NCI-H748 treated with DMSO at 0.1 percent for 48 hours (cell line): Measurements from ENCODE around the gene DUSP8.
"Not testable (repeated sequence)": the region's sequence is repeated elsewhere in the genome, so short reads cannot be mapped to it uniquely, and the experiment has no call there.

Source experiments
- DNase-seq: peaks from one replicate; lab custom pipeline; 2025; lab: John Stamatoyannopoulos, UW

DUSP8 gene

DNA sequence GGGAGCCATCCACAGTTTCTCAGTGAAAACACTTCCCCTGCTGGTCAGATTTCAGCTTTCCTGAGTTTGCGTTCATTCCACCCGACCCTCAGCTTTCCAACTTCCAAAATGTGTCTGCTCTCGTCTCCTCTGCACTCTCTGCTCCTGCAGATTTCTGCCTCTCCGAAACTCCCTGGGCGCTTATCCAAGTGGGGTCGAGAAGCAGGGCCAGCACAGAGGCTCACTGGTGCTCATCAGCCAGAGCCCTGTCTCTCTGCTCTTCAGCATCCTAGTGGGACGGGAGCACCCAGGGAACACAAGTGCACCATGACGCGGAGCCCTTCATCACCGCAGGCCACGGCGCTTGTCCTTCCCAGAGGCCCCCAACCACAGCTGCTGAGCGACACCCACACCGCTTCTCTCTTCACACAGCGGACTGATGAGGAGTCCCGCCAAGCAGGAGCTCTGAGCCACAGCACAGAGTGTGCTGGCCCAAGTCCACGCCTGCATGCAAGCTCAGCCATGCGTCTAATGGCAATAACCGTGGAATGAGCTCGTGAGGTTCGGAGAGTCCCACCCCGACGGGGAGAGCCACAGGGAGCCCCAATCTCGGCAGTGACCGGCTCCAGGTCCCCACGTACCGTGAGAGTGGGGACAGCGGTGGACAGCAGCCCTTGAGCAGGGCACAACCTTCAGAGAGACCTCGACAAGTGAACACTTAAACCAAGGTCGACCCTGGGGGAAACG is 57.6 kb downstream of the DUSP8 start:
- no peak for DNase-seq

DNA sequence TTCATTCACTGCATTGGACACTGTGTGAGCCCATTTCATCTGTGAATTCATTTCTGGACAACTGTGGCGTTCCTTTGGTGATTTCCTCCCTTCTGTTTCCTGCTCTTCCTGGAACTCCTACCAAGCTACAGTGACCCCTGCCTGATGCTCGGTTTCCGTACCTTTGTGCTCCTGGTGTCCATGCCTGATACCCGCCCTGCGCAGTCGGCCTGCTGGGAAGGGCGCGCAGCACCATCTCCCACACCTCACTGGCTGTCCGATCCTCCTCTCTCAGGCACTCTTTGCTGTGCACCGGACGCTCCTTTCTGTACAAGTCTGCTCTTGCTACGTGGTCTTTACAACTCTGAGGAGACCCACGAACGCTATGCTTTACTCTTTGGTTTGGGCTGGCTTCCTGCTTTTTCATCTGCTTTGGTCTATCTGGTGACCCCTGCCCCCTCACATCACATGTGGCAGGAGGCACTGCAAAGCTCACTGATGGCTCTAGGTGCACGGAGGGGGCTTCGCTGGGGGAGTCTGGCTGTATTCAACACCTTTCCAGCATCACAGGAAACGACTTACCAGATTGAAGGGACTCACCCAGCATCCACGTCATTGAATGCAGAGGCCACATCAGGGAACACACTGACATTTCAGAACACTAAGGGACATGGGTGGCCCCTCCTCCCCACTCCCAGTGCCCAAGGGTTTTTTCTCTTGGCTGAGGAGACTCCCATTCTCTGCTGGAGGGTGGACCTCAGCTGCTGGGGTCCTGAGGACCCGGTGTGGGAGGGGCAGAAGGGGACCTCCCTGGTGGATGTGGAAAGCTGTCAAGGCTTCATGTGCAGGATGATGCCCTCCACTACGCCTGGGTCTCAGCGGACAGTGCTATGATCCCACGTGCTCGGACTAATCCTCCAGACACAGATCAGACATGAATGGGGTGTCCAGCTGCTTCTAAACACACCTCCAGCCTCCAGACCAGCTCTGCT is 58.5 kb downstream of the DUSP8 start:
- DNase-seq, result no peak

DNA sequence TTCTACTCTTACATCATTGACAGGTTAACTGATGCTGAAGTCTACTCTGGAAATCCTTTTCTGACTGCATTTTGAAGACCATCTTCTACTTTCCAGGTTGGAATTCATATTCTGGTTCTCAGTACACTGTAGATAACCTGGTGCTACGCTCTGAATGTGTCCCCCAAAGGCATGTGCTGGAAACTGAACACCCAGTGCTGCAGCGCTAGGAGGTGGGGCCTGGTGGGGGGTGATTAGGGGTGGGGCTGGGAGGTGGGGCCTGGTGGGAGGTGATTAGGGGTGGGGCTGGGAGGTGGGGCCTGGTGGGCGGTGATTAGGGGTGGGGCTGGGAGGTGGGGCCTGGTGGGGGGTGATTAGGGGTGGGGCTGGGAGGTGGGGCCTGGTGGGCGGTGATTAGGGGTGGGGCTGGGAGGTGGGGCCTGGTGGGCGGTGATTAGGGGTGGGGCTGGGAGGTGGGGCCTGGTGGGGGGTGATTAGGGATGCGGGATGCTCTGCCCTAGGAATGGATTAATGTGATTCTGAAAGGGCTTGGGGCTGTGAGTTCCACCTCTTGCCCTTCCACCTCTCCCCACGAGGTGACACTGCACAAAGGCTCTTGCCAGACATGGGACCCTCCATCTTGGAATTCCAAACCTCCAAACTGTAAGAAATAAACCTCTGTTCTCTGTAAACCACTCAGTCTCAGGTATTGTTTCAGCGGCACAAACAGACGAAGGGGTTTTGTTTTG is 59.4 kb downstream of the DUSP8 start:
- DNase-seq, result not testable (repeated sequence)

DNA sequence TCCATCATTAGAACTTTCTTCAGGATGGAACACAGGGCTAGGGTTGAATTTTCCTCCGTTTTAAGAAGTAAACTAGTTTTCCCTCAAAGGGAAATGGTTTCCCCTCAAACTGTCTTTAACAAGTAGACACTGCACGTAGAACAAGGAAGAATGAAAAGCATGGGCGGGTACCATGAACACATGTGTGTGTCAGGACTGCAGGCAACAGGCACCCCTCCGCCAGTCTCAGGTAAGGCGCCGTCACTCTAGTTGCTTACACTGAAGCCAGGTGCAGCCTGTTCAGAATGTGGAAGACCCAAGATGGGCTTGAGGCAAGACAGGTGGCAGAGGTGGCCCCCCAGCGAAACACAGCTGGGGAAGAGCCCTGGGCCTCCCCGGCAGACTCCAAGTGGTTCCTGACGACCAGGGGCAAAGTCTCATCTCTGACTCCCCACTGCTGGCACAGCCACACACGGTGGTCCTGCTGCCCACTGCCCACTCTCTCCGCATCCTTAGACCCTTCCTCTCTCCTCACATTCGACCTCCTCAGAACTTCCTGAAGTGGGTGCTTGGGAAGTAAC is 60.1 kb downstream of the DUSP8 start:
- DNase-seq, result no peak

DNA sequence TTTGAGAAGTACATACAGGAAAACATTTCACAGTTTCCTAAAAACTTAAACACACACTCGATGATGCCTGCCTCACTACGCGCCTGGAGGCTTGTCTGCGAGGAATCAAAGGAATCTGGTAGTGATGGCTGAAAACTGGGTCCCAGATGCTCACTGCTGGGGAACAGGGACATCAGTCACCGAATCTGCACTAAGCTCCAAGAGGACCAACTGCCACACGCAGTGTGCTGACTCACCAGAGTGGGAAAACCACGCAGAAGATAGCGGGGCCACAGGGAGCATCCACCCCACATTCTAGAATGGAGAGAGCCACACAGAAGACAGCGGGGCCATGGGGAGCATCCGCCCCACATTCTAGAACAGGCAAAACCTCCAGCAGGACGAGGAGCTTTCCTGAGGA is 61.1 kb downstream of the DUSP8 start:
- DNase-seq, result no peak

DNA sequence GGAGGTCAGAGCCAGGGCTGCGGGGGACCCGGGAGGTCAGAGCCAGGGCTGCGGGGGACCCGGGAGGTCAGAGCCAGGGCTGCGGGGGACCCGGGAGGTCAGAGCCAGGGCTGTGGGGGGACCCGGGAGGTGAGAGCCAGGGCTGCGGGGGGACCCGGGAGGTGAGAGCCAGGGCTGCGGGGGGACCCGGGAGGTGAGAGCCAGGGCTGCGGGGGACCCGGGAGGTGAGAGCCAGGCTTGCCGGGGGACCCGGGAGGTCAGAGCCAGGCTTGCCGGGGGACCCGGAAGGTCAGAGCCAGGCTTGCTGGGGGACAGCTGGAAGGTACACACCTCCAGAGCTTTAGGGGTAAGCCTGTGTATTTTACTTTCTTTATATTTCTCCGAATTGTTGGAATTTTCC is 61.7 kb downstream of the DUSP8 start:
- not testable (repeated sequence) for DNase-seq

DNA sequence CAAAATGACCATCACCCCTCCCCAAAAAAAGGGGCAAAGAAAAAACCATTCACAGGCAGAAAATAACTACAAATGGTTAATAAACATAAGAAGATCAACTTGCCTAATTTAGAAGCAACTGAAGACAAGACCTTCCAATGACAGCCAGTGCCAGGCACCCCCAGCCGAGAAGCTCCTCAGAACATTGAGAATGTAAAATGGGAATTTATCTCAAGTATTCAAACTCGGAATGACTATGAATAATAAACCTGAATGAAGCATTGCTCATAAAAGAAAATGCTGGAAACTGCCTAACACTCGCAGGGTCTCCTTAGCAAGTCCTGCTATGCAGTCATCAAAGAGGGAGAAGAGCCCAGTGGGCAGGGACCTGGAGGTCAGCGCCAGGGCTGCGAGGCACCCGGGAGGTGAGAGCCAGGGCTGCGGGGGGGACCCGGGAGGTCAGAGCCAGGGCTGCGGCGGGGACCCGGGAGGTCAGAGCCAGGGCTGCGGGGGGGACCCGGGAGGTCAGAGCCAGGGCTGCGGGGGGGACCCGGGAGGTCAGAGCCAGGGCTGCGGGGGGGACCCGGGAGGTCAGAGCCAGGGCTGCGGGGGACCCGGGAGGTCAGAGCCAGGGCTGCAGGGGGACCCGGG is 62.3 kb downstream of the DUSP8 start:
- no peak for DNase-seq

DNA sequence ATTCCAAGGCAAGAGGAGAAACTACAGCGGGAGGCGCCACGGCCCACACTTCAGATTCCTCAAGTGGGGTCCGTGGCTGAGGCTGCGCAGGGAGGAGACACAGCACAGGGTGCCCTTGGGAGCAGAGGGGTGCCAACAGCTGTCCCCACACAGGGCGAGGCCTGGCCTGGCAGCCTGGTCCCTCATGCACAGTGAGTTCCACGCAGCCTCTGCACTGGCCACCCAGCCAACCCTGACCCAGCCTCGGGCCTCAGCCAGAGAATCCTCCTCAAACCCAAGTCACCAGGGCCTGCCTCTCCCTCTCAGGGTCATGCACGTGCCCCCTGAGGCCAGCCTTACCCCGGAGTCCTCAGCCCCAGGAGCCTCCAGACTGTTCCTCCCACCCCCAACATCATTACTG is 63.1 kb downstream of the DUSP8 start:
- no peak for DNase-seq

DNA sequence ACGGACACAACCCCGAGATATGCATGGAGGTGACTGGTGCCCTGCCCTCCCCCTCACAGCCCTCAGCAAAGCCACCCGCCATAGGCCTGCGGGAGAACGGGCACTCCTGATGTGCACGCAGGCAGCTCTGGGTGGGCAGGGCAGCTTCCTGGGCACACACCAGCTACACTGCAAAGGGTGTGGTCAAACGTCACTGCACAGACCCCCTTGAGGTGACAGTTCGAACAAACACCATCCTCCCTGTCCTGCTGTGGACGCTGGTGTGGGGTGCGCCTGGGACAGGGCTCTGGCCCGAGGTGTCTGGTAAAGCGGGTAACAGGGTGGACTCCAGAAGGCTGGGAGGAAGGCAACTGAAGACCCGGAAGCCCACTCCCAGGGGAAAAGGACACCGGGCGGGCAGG is 63.6 kb downstream of the DUSP8 start:
- DNase-seq, result no peak

DNA sequence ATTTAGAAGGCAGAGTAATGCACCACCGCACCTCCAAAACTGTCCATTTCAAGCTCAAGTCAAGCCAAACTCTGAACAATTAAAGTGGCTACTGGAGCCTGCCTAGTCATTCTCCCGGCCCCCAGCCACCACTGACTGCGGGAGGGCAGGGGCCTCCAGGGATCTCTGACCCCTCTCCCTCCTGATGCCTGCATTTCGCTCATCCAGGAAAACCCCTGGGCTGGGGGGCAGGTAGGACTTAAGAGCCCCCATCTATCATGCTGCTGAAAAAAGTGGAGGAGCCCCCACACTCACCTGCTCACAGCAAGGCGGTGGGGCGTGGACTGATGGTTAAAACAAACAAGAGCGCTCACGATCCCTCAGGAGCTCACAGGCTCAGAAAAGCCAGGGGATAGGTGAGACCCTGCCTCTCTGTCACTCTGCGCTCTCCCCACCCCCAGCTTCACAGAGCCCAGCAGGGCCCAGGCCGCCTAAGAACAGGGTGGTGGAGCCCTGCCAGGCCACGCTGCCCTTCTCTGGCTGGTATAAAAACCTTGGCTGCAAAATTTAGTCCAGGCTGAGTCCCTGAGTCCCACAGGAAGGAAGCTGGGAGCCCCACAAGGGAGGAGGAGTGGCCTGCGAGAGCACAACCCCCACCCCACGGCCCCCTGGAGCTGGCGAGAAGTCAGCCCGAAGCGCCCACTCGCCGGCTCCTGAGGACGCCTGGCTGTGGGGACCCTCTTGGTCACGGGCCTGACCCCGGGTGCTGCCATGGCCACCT is 64.5 kb downstream of the DUSP8 start:
- DNase-seq, result no peak

DNA sequence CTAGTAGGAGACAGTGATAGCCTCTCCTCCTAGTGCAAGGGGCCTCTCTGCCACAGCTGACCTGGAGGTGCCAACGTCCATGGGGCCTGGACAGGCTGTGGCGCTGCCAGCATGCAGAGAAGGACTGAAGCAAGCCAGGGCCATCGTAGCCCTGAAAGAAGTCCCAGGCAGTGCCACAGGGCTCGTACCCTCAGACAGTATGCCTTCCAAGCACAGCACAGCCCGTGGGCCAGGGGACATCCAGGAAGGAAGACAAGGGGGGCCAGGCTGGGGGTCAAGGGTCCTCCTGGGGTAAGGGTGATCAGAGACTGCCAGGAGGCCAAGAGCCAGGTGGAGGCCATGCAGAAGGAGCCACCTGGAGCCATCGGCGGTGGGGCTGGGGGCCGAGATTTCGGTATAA is 65.1 kb downstream of the DUSP8 start:
- no peak for DNase-seq

DNA sequence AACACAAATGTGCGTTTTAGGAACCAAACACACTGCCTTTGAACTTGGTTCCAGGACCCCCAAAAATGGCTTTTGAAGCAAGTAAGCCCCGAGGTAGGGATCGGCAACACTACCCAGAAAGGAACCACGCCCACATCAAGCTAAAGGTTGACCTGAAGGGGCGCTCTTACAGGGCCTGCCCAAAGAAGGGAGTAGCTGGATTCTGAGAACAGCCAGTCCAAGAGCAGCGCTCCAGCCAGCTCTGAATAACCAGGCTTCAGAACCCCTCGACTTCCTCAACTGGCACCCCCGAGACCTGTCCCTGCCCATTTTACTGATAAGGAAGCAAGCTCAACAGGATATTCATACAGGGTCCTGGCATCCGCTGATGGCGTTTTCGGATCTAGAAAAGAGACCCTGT is 66.6 kb downstream of the DUSP8 start:
- DNase-seq, result no peak

DNA sequence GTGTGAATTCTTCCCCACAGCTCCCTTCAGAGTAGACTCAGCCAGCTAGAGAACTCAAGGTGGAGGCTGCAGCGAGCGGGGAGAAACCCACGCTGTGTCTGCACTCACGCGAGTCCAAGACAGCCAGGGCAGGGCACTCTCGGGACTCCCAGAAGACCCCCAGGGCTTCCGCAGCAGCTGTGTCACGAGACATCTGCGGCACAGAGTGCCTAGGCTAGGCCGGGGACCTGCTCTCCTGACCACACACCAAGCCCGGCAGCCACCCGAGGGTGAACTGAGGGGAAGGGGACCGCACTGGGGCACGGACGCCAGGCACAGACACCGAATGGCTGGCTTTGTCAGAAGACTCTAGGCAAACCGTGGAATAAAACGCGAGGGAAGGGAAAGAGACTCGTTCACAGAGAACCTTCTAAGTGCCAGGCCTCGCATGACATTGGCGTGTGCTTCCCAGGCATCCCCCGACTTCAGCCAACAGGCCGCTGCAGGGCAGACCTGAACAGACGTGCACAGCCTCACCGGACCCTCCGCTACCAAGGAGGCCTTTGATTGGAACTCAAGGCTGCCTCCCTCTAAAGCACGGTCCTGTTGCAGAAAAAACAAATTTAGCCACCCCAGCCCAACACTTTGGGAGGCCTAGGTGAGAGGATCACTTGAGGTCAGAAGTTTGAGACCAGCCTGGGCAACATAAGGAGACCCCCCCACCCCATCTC is 67.3 kb downstream of the DUSP8 start:
- DNase-seq, result no peak

DNA sequence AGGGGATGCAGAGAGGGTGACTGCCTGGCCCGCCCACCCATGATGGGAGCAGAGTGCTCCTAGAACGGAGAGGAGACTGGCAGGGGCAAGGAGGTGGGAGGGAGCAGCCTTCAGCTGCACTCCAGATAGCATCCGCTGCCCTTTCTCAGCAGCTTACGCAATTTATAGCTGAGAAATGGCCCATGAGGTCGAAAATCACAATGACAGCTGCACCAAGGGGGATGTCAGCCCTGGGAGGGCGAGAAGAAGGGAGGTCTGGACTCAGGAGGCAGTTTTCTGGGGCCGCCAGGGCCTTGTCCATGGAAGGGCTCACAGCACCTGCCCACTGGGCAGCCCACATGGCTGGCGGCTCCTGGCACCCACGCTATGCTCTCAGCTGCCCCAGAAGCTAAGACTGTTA is 67.9 kb downstream of the DUSP8 start:
- no peak for DNase-seq
